GM12878 (cell line): ENCODE results near the gene APELA. TPM values are rescaled to one million over a fixed set of nuclear protein-coding genes. Genes with fewer than 3 reads are reported as not detected.

ENCODE experiments used
- CBFB ChIP-seq: IDR thresholded peaks from 2 replicates; pipeline ENCODE4 v1.6.1; 2016; ENCODE audit warnings: antibody characterized with exemption, low read depth
- CBX3 ChIP-seq: fragments of 200-600 bp; sonication (generic); IDR thresholded peaks from 2 replicates; pipeline ENCODE4 v1.6.1; 2016; ENCODE audit warnings: low read depth, borderline replicate concordance
- CREB1 ChIP-seq: IDR thresholded peaks from 2 replicates; pipeline ENCODE4 v1.6.1; 2012; ENCODE audit warnings: low read depth, mild to moderate bottlenecking, inconsistent platforms
- NBN ChIP-seq: fragments of 450-650 bp; IDR thresholded peaks from 2 replicates; pipeline ENCODE4 v1.6.1; 2016
- NRF1 ChIP-seq: conservative IDR thresholded peaks from 2 replicates; pipeline ENCODE4 v1.6.1; 2011; ENCODE audit warnings: mild to moderate bottlenecking, low read depth, low read length, improper control_type of control experiment
- RAD21 ChIP-seq: IDR thresholded peaks from 2 replicates; pipeline ENCODE4 v1.6.1; 2011; ENCODE audit warnings: mild to moderate bottlenecking, low read depth, low read length, moderate library complexity; ENCODE audit not compliant: insufficient read depth
- RELA ChIP-seq: fragments of 450-650 bp; IDR thresholded peaks from 2 replicates; pipeline ENCODE4 v1.8.0; 2014; ENCODE audit warnings: borderline replicate concordance; ENCODE audit not compliant: partially characterized antibody
- STAT3 ChIP-seq: IDR thresholded peaks from 2 replicates; pipeline ENCODE4 v1.6.1; 2011; ENCODE audit warnings: low read depth, low read length, improper control_type of control experiment
- TAF1 ChIP-seq: IDR thresholded peaks from 2 replicates; pipeline ENCODE4 v1.6.1; 2011; ENCODE audit warnings: mild to moderate bottlenecking, low read depth, low read length, borderline replicate concordance
- ZBED1 ChIP-seq: IDR thresholded peaks from 2 replicates; pipeline ENCODE4 v1.6.1; 2016; ENCODE audit warnings: borderline replicate concordance
- ZNF274 ChIP-seq: IDR thresholded peaks from one replicate; pipeline ENCODE4 v1.8.0; 2011; ENCODE audit not compliant: insufficient read length, insufficient read depth
- polyA plus RNA-seq, 11 experiments: library from polyadenylated mRNA; depleted of rRNA in 4 of 11; unstranded in 6 of 11; stranded (reverse) in 5 of 11; fragments of >200 nt; fragmentation: Nextera tagmentation in 4 of 11; fragmentation: Illumina TruSeq in 1 of 11; extraction: Ambion mirVana in 4 of 11; extraction: Trizol in 1 of 11; gene quantifications; 1 replicate in 1 of 11; 2 replicates in 10 of 11; pipeline versions ENCODE4 v1.2.1 to v1.2.3, GENCODE V29; 2011 to 2016; ENCODE audit warnings: inconsistent platforms in 2 of 11, missing spikeins in 2 of 11, low read depth in 1 of 11
- total RNA-seq, 4 experiments: library from RNA; depleted of rRNA in 3 of 4; stranded (reverse); fragments of >200 nt in 3 of 4; fragmentation: Illumina TruSeq in 1 of 4; extraction: Trizol in 1 of 4; gene quantifications; 2 replicates each; pipeline versions ENCODE4 v1.2.1 to v1.2.3, GENCODE V29; 2013 to 2021
- TF ChIP-seq, protein P1 (sequence below): IDR thresholded peaks from 2 replicates; pipeline ENCODE4 v1.6.1; 2011; ENCODE audit warnings: low read depth, mild to moderate bottlenecking, low read length, moderate library complexity, borderline replicate concordance; ENCODE audit errors: extremely low read depth
- TF ChIP-seq, protein P2 (sequence below): IDR thresholded peaks from 2 replicates; pipeline ENCODE4 v1.6.1; 2012; ENCODE audit warnings: improper control_type of control experiment, low read depth, low read length; ENCODE audit not compliant: insufficient replicate concordance

The APELA gene
- total and polyA plus RNA-seq, 10 of the 15 experiments (the other 5 are each of a cell fraction or from before 2014, with no cell fraction given) = 0.79 to 6.9 (median 1.2) TPM

DNA sequence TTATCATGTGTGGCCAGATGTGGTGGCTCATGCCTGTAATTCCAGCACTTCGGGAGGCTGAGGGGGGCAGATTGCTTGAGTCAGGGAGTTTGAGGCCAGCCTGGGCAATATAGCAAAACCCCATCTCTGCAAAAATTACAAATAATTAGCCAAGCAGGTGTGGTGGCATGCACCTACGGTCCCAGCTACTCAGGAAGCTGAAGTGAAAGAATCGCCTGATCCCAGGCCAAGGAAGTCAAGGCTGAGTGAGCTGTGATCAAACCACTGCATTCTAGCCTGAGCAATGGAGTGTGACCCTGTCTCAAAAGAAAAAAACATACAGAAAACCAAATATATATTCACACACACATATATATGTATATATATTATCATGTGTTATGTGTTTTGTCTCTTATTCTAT is 15.0 kb downstream of the APELA start (continued):
- no peak for TF ChIP-seq CREB1
- TF ChIP-seq RAD21 = no peak
- no peak for TF ChIP-seq ZNF274
- TF ChIP-seq CBFB = no peak
- TF ChIP-seq, protein P1, sequence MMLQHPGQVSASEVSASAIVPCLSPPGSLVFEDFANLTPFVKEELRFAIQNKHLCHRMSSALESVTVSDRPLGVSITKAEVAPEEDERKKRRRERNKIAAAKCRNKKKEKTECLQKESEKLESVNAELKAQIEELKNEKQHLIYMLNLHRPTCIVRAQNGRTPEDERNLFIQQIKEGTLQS = no peak
- TF ChIP-seq, protein P2, sequence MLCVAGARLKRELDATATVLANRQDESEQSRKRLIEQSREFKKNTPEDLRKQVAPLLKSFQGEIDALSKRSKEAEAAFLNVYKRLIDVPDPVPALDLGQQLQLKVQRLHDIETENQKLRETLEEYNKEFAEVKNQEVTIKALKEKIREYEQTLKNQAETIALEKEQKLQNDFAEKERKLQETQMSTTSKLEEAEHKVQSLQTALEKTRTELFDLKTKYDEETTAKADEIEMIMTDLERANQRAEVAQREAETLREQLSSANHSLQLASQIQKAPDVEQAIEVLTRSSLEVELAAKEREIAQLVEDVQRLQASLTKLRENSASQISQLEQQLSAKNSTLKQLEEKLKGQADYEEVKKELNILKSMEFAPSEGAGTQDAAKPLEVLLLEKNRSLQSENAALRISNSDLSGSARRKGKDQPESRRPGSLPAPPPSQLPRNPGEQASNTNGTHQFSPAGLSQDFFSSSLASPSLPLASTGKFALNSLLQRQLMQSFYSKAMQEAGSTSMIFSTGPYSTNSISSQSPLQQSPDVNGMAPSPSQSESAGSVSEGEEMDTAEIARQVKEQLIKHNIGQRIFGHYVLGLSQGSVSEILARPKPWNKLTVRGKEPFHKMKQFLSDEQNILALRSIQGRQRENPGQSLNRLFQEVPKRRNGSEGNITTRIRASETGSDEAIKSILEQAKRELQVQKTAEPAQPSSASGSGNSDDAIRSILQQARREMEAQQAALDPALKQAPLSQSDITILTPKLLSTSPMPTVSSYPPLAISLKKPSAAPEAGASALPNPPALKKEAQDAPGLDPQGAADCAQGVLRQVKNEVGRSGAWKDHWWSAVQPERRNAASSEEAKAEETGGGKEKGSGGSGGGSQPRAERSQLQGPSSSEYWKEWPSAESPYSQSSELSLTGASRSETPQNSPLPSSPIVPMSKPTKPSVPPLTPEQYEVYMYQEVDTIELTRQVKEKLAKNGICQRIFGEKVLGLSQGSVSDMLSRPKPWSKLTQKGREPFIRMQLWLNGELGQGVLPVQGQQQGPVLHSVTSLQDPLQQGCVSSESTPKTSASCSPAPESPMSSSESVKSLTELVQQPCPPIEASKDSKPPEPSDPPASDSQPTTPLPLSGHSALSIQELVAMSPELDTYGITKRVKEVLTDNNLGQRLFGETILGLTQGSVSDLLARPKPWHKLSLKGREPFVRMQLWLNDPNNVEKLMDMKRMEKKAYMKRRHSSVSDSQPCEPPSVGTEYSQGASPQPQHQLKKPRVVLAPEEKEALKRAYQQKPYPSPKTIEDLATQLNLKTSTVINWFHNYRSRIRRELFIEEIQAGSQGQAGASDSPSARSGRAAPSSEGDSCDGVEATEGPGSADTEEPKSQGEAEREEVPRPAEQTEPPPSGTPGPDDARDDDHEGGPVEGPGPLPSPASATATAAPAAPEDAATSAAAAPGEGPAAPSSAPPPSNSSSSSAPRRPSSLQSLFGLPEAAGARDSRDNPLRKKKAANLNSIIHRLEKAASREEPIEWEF = no peak
- TF ChIP-seq NBN = 0 out of 2 replicates have a peak, but pooled peaks have one; percentile 26
- TF ChIP-seq ZBED1 = no peak
- TF ChIP-seq RELA = no peak
- no peak for TF ChIP-seq STAT3
- no peak for TF ChIP-seq CBX3
- TF ChIP-seq TAF1 = no peak
- no peak for TF ChIP-seq NRF1
- TF ChIP-seq, all 136 proteins: peak for 12
